GM12878 (cell line): ENCODE results near the gene APOA4.

Source experiments
- BMI1 ChIP-seq: fragments of 450-650 bp; IDR thresholded peaks from 2 replicates; pipeline ENCODE4 v1.6.1; 2016; ENCODE audit warnings: mild to moderate bottlenecking, moderate library complexity, borderline replicate concordance
- CTCF ChIP-seq, 3 experiments: IDR thresholded peaks in 2 of 3; conservative IDR thresholded peaks in 1 of 3; 2 replicates each; pipeline ENCODE4 v1.5.1; 2011; ENCODE audit warnings: low read depth in 3 of 3, low read length in 3 of 3, mild to moderate bottlenecking in 3 of 3, control low read depth in 2 of 3, moderate library complexity in 2 of 3, inconsistent platforms in 1 of 3, mixed read lengths in 1 of 3; ENCODE audit not compliant: control insufficient read depth in 2 of 3, insufficient read depth in 1 of 3; ENCODE audit errors: extremely low read depth in 1 of 3
- EP300 ChIP-seq, 2 experiments: fragments of 150-350 bp in 1 of 2; IDR thresholded peaks; 2 replicates each; pipeline ENCODE4 v1.6.1; 2011 to 2012; ENCODE audit warnings: low read depth in 2 of 2, low read length in 2 of 2, borderline replicate concordance in 1 of 2, improper control_type of control experiment in 1 of 2, inconsistent platforms in 1 of 2; ENCODE audit not compliant: control insufficient read depth in 1 of 2
- FOXK2 ChIP-seq: fragments of 450-650 bp; IDR thresholded peaks from 2 replicates; pipeline ENCODE4 v1.6.1; 2017; ENCODE audit warnings: mild to moderate bottlenecking, moderate library complexity
- HCFC1 ChIP-seq: fragments of 150-350 bp; IDR thresholded peaks from 2 replicates; pipeline ENCODE4 v1.6.1; 2014; ENCODE audit warnings: low read length
- HDAC6 ChIP-seq: fragments of 200-600 bp; sonication (generic); IDR thresholded peaks from one replicate; pipeline ENCODE4 v1.8.0; 2017; ENCODE audit warnings: antibody characterized with exemption; ENCODE audit not compliant: unreplicated experiment
- HDGF ChIP-seq: fragments of 450-650 bp; IDR thresholded peaks from 2 replicates; pipeline ENCODE4 v1.6.1; 2016; ENCODE audit warnings: antibody characterized with exemption
- NFYA ChIP-seq: IDR thresholded peaks from 2 replicates; pipeline ENCODE4 v1.6.1; 2011; ENCODE audit warnings: low read depth, mild to moderate bottlenecking, low read length, improper control_type of control experiment, borderline replicate concordance
- NFYB ChIP-seq: IDR thresholded peaks from 2 replicates; pipeline ENCODE4 v1.6.1; 2011; ENCODE audit warnings: low read depth, mild to moderate bottlenecking, low read length, improper control_type of control experiment, moderate library complexity; ENCODE audit not compliant: insufficient read depth
- RAD21 ChIP-seq: IDR thresholded peaks from 2 replicates; pipeline ENCODE4 v1.6.1; 2011; ENCODE audit warnings: mild to moderate bottlenecking, low read depth, low read length, moderate library complexity; ENCODE audit not compliant: insufficient read depth
- SIN3A ChIP-seq: IDR thresholded peaks from 2 replicates; pipeline ENCODE4 v1.6.1; 2012; ENCODE audit warnings: low read depth, low read length, improper control_type of control experiment
- TF ChIP-seq, protein P1 (sequence below): fragments of 450-650 bp; IDR thresholded peaks from 2 replicates; pipeline ENCODE4 v1.6.1; 2016; ENCODE audit warnings: mild to moderate bottlenecking
- TF ChIP-seq, protein P2 (sequence below): IDR thresholded peaks from 2 replicates; pipeline ENCODE4 v1.6.1; 2011; ENCODE audit warnings: borderline replicate concordance, low read depth, mild to moderate bottlenecking, moderate library complexity, mixed read lengths, low read length; ENCODE audit not compliant: insufficient read depth; ENCODE audit errors: extremely low read length

DNA sequence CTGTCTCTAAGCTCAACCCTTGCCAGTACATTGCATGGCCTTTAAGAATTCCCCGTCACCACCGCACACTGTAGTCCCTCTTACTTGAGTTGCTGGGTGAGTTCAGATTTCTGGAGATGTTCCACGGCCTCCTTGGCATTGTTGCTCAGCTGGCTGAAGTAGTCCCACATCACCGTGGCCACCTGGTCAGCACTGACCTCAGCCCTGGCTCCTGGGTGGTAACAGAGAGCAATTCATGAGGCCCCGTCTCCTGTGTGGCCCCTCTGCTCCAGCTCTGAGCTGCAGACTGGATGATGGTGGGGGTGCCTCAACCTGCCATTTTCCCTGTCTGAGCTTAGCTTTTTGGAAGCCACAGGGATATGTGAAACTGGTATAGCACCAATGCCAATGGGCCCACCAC lies 529 bp downstream of the APOA4 start:
- TF ChIP-seq HCFC1 (no peak), FOXK2 (no peak), NFYB (no peak), BMI1 (no peak), EP300 (IDR thresholded peaks at IDR 0.05; ENCODE audit: borderline replicate concordance in 1 of 2, control insufficient read depth in 1 of 2, low read depth in 2 of 2, low read length in 2 of 2) (no peak), HDAC6 (no peak), RAD21 (no peak), HDGF (no peak), NFYA (no peak), SIN3A (no peak), CTCF (IDR thresholded peaks at IDR 0.05 in 2 of 3, conservative IDR thresholded peaks at IDR 0.05 in 1 of 3; ENCODE audit: control insufficient read depth in 2 of 3, extremely low read depth in 1 of 3, insufficient read depth in 1 of 3, low read depth in 3 of 3, low read length in 3 of 3) (no peak)
- TF ChIP-seq, protein P1, sequence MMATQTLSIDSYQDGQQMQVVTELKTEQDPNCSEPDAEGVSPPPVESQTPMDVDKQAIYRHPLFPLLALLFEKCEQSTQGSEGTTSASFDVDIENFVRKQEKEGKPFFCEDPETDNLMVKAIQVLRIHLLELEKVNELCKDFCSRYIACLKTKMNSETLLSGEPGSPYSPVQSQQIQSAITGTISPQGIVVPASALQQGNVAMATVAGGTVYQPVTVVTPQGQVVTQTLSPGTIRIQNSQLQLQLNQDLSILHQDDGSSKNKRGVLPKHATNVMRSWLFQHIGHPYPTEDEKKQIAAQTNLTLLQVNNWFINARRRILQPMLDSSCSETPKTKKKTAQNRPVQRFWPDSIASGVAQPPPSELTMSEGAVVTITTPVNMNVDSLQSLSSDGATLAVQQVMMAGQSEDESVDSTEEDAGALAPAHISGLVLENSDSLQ = no peak
- TF ChIP-seq, protein P2, sequence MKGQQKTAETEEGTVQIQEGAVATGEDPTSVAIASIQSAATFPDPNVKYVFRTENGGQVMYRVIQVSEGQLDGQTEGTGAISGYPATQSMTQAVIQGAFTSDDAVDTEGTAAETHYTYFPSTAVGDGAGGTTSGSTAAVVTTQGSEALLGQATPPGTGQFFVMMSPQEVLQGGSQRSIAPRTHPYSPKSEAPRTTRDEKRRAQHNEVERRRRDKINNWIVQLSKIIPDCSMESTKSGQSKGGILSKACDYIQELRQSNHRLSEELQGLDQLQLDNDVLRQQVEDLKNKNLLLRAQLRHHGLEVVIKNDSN = no peak
